NCI-H146 (cell line): ENCODE results near the gene SLC38A3.
"Not testable (repeated sequence)": the region's sequence is repeated elsewhere in the genome, so short reads cannot be mapped to it uniquely, and the experiment has no call there.

Experiments used
- DNase-seq: peaks from one replicate; lab custom pipeline; 2025; lab: John Stamatoyannopoulos, UW

SLC38A3 gene

DNA sequence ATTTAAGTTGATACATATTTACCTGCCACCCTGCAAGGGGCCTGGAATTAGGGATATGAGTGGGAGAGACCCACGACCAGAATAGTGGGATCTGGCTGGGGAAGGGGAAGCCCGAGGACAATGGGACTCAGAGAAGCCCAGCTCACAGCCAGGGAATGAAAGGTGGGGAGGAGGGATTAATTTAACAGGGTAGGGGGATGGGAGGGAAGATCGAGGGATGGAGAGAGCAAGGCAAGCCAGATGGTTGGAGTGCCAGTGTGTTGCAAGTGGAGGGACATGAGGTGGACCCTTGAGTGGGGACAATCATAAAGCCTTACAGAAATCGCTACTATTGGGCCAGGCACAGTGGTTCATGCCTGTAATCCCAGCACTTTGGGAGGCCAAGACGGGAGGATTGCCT lies 26.5 kb downstream of the SLC38A3 start:
- no peak for DNase-seq

DNA sequence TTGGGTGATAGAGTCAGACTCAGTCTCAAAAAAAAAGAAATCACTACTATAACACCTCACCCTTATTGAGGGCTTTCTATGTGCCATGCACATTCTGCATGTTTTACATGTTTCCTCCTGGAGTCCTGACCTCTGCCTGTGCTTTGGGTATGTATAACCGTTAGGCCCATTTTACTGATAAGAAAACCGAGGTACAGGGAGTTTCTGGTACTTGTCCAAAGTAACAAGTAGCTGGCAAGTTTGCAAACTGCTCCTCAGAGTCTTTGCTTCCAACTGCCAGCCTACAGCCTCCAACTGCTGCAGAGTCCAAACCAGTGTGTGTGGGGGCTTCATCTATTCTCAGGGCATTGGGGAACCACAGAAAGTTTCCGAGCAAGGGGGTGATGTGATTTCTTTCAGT lies 27.2 kb downstream of the SLC38A3 start:
- no peak for DNase-seq

DNA sequence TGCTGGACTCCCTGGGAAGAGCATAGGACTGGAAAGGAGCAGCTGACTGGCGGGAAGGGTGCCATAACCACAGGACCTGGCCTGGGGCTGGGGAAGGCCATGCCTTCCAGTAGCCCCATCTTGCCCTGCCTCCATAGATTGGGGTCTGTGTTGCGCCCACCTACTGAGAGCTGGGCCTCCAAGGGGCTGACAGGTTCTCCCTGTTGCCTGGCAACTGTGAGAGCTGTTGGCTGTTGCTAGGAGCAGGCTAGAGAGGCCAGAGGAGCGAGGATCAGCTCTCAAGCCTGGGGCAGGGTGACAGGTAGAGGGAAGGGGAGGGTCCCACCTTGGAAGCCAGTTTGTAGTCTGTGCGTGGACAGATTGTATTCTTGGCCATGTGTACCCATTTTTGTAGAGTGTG lies 28.1 kb downstream of the SLC38A3 start:
- no peak for DNase-seq

DNA sequence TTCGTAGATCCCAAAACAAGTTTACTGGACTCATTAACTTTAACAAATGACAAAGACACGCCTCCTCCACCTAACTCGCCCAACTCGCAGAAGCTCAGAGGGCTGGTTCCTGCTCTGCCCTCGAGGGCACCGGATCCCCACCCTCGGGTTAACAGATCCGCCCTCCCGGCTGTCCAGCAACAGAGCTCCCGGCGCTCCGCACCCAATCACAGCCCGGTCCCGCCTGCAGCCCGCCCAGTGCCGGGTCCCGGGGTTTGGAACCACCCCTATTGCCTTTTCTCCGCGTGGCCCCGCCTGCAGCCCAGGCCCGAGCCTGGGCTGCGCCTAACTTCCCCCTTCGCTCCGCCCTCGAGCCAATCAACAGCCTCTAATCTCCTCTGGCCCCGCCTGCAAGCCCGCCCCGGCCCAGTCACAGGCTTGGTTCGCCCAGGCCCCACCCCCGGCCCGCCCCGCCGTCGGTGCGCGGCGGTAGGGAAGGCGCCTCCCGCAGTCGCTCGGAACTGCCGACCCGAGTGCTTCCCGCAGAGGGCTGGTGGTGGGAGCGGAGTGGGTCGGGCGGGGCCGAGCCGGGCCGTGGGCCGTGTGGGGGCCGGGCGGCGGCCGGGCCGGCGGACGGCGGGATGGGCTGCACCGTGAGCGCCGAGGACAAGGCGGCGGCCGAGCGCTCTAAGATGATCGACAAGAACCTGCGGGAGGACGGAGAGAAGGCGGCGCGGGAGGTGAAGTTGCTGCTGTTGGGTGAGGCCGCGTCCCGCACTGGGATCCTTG lies 30.8 kb downstream of the SLC38A3 start, which contains the start of gene GNAI2:
Gene GNAI2 (plus strand): TSS at position 489 of the 768 bp plus-strand sequence. CDS start 132 bp downstream, at position 621.
- DNase-seq = peak; percentile 96

- DNase-seq = peak; percentile 22
Measured at GRCh38 chr3:50236484-50237132, 31.5 kb downstream of the SLC38A3 start.

- peak; percentile 47 for DNase-seq
Measured at GRCh38 chr3:50237133-50237651, 32.1 kb downstream of the SLC38A3 start.

DNA sequence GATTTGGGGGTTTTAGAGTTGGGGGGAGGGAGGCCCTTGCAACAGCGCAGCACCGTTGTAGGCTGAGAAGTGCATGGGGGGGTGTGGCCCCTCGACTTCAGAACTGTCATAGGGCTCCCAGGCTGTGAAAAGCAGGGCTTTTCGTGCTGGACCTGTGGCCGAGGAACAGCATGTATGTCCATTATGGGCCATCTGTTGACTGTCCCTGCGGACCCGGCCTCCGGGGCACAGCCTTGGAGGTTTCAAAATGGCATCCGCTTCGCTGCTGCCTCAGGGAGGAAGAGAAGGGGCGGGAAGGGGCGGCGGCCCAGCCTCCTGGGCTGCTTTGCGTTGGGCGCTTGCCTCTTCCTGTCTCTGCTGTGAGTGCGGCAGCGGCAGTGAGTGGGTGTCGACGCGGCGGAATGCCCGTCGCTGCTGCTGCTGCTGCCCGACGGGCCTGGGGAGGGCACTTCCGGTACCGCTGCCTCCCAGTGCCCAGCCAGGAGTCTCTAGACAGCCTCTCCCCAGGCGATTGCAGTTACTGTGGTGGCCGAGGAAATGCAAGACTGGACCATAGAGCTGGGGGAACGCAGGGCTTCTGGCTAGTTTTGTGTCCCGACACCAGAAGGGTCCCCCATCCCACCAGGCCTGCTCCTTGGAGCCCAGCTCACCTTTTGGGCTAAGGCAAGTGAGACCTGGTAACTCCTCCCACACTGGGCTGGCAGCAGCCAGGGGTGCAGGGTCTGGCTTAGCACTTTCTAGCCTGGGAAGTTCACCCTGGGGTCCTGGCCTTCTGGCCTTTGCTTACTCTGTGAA lies 32.9 kb downstream of the SLC38A3 start:
- peak; percentile 75 for DNase-seq

DNA sequence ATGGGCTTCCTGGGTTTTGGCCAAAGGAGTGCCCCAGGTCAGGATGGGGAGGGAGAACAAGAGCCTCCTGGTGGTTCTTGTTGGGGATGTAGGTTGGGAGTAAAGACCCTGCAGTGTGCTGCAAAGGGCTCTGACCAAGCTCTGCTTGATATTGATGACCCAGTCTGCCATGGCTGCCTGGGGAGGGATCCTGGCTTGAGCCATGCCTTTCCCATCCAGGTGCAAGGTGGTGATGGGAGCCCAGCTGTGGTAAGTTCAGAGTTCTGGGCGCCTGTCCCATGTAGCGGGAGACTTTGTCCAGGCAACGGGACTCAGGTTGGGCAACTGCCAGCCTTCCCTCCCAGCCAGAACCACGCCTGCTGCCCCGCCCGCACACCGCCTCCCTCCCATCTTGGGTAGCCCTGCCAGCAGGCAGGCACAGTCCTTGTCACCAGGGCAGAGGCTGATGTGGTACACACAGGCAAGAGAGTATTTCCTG lies 33.5 kb downstream of the SLC38A3 start:
- DNase-seq = no peak

DNA sequence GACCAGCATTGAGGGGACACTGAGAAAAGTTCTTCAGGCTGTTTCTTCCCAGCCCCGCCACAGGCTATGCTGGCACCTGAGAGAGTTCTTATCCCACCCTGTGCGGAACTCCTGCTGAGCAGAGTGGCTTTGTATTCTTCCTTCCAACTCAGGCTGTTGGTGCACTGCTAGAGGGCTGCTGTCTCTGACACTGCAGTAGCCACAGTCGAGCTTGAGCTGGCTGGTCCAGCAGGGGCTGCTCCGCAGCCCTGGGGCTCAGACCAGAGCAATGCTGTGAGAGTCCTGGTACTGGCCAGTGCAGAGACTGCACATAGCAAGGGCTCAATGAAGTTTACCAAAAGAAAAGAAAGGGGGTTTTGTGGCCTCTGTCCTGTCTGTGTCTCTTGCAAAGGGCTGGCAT lies 34.6 kb downstream of the SLC38A3 start:
- no peak for DNase-seq

GRCh38 chr3:50241163-50241562 lies 36.1 kb downstream of the SLC38A3 start:
- DNase-seq = peak; percentile 56

- DNase-seq = no peak
Measured at GRCh38 chr3:50241713-50242380, 36.8 kb downstream of the SLC38A3 start.

DNA sequence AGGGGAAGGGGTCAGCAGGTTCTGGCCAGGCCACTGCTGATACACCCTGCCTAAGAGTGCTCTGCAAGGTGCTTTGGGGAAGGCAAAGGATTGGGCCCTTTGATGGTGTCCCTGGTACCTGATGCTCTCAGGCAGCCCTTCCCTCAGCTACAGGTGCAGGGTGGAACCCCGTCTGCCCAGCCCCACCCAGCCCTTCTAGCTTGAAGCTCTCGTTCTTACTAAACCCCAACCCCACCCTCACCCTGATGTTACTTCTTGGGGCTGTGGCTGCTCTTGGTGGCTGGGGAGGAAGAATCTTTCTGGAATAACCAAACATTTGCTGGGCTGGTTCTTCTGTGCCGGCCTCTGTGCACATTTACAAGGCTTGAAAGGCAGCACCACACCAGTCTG lies 37.3 kb downstream of the SLC38A3 start:
- no peak for DNase-seq

DNA sequence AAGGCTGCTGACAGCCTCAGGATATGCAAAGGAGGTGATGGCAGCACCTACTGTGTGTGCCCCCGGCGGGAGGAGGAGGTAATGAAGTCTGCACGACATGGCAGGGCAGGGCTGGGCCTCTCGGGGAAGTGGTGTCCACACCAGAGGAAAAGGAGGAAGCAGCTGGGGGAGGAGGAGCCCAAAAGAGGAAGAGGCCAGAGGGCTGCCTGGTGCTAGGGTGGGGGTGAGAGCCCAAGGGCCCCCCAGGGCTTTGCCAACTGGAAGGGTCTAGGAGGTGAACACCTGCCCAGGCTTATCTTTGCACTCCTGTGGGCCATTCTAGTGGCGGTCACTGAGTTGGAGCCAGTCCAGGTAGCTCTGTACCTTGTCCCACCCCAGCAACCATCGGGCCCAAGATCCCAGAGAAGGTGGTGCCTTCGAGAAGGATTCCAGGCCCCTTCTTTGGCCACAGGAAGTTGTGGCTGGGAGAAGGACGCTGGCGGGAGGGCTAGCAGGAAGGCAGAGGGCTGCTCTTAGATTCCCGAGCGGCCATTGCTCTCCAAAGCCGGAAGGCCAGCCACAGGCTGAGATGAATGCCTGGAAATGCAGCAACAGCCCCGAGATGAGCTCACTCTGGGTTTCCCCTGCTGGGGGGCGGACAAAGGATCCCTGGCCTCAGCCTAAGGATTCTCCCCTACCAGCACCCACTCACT lies 37.9 kb downstream of the SLC38A3 start:
- DNase-seq = no peak

DNA sequence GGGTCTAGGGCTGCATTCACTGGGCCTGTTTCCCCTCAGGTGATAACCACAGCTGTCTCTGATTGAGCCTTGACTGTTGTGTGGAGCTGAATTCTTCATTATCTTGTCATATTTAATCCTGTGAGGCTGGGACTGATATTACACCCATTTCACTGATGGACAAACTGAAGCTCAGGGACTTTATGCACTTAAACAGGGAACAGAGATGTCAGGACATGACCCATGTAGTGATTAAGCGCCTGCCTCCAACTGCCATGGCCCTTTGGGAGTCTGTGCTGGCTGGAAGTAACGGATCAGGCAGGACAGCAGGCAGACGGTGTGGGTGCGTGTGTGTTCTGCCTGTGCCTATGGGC lies 38.4 kb downstream of the SLC38A3 start:
- no peak for DNase-seq

- not testable (repeated sequence) for DNase-seq
Measured at GRCh38 chr3:50244813-50245212, 39.7 kb downstream of the SLC38A3 start.

- no peak for DNase-seq
Measured at GRCh38 chr3:50245251-50245745, 40.2 kb downstream of the SLC38A3 start.

GRCh38 chr3:50245831-50246516 lies 40.9 kb downstream of the SLC38A3 start:
- peak; percentile 91 for DNase-seq

DNA sequence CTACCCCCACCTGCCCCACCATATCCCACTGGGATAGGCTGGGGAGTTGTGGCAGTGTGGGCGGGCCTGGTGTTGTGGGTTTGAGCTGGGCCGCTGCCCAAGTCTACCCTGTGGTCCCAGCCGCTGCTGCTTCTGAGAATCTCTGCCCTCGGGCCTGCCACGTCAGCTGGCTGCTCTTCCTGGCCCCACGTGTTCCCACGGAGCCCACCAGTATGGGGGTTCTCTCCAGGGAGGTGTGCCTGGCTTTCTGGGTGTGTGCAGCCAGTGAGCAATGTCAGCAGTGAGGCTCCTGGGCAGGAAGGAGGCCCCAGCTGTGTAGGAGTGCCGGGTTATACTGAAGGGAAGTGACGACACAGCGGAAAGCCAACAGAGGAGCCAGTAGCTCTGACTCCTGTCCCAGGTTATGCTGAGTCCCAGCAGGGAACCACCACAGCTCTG lies 41.5 kb downstream of the SLC38A3 start:
- DNase-seq = no peak

- no peak for DNase-seq
Measured at GRCh38 chr3:50248387-50248786, 43.3 kb downstream of the SLC38A3 start.

GRCh38 chr3:50249457-50249856 lies 44.4 kb downstream of the SLC38A3 start:
- DNase-seq = no peak
